GM23338 (cell line): ENCODE results near the gene DNAH17. TPM values are rescaled to one million over a fixed set of nuclear protein-coding genes. Genes with fewer than 3 reads are reported as not detected.
A peak's percentile ranks its signal among the peaks of the same experiment; 100 is the strongest.

Experiments
- ATAC-seq: fragments of 200-7000 bp; cut with Tn5 transposase; 3 replicates; pipeline ENCODE4 v1.9.1; 2020
- DNase-seq: peaks from one replicate; pipeline ENCODE4 v3.0.0-alpha.2; 2015; ENCODE audit warnings: low spot score
- H2AFZ ChIP-seq: fragments of 200-600 bp; sonication (generic); 2 replicates; pipeline ENCODE4 v1.8.0; 2016; ENCODE audit warnings: antibody characterized with exemption, mild to moderate bottlenecking, moderate library complexity
- H3F3A ChIP-seq: fragments of 200-600 bp; sonication (generic); replicated peaks from 2 replicates; pipeline ENCODE4 v1.8.0; 2017; ENCODE audit warnings: antibody characterized with exemption, mixed run types, low read depth
- H3K27ac ChIP-seq: fragments of 200-600 bp; sonication (generic); 2 replicates; pipeline ENCODE4 v1.6.1; 2016; ENCODE audit warnings: low read depth
- H3K27me3 ChIP-seq: fragments of 200-600 bp; sonication (generic); 2 replicates; pipeline ENCODE4 v1.8.0; 2016; ENCODE audit warnings: mild to moderate bottlenecking, mixed run types, moderate library complexity; ENCODE audit not compliant: insufficient read depth
- H3K36me3 ChIP-seq: fragments of 200-600 bp; sonication (generic); 2 replicates; pipeline ENCODE4 v1.8.0; 2016; ENCODE audit warnings: mild to moderate bottlenecking; ENCODE audit not compliant: insufficient read depth
- H3K4me1 ChIP-seq: fragments of 200-600 bp; sonication (generic); 2 replicates; pipeline ENCODE4 v1.8.0; 2016; ENCODE audit warnings: mild to moderate bottlenecking, moderate library complexity; ENCODE audit not compliant: insufficient read depth
- H3K4me2 ChIP-seq: fragments of 200-600 bp; sonication (generic); 2 replicates; pipeline ENCODE4 v1.7.1; 2017; ENCODE audit warnings: mixed run types
- H3K4me3 ChIP-seq: fragments of 200-600 bp; sonication (generic); 2 replicates; pipeline ENCODE4 v1.6.1; 2016; ENCODE audit warnings: mixed run types
- H3K79me2 ChIP-seq: fragments of 200-600 bp; sonication (generic); replicated peaks from 2 replicates; pipeline ENCODE4 v1.8.0; 2017; ENCODE audit warnings: mild to moderate bottlenecking; ENCODE audit not compliant: insufficient read depth
- H3K9me2 ChIP-seq: fragments of 200-600 bp; sonication (generic); 2 replicates; pipeline ENCODE4 v1.8.0; 2017; ENCODE audit not compliant: insufficient read depth
- H4K20me1 ChIP-seq: fragments of 200-600 bp; sonication (generic); replicated peaks from 2 replicates; pipeline ENCODE4 v1.8.0; 2017; ENCODE audit warnings: mild to moderate bottlenecking; ENCODE audit not compliant: insufficient read depth
- H3K27ac Mint-ChIP-seq: 2 replicates; pipeline ENCODE4 v1.8.0; 2020; ENCODE audit warnings: inconsistent platforms, mild to moderate bottlenecking, moderate library complexity, mixed read lengths
- H3K27me3 Mint-ChIP-seq: 3 replicates; pipeline ENCODE4 v1.8.0; 2022; ENCODE audit warnings: low read depth, mild to moderate bottlenecking, moderate library complexity, mixed read lengths, inconsistent platforms; ENCODE audit not compliant: insufficient read depth, poor library complexity
- H3K36me3 Mint-ChIP-seq: 3 replicates; pipeline ENCODE4 v1.8.0; 2021; ENCODE audit warnings: low read depth, mild to moderate bottlenecking, inconsistent platforms, moderate library complexity, mixed read lengths
- H3K4me1 Mint-ChIP-seq: 3 replicates; pipeline ENCODE4 v1.8.0; 2020; ENCODE audit warnings: mild to moderate bottlenecking, inconsistent platforms, mixed read lengths
- H3K4me3 Mint-ChIP-seq: 3 replicates; pipeline ENCODE4 v1.8.0; 2021; ENCODE audit warnings: moderate library complexity, mild to moderate bottlenecking, inconsistent platforms, mixed read lengths
- H3K9me3 Mint-ChIP-seq: 3 replicates; pipeline ENCODE4 v1.8.0; 2020; ENCODE audit warnings: moderate library complexity, mild to moderate bottlenecking, inconsistent platforms, mixed read lengths
- CREB1 ChIP-seq: fragments of 250-450 bp; sonication (Bioruptor Pico); IDR thresholded peaks from 2 replicates; pipeline ENCODE4 v1.5.0; 2020; ENCODE audit warnings: low read depth, mild to moderate bottlenecking, moderate library complexity
- CTCF ChIP-seq, 2 experiments: fragments of 200-600 bp in 1 of 2; sonication (generic) in 1 of 2; conservative IDR thresholded peaks; 2 replicates each; pipeline versions ENCODE4 v1.5.1 to v1.6.1; 2016 to 2017; ENCODE audit warnings: antibody characterized with exemption in 2 of 2, low read depth in 2 of 2, mild to moderate bottlenecking in 2 of 2, moderate library complexity in 1 of 2
- ETS1 ChIP-seq: IDR thresholded peaks from 2 replicates; pipeline ENCODE4 v1.6.1; 2016; ENCODE audit warnings: antibody characterized with exemption
- JUNB ChIP-seq: IDR thresholded peaks from one replicate; pipeline ENCODE4 v1.6.1; 2016; ENCODE audit warnings: antibody characterized with exemption; ENCODE audit not compliant: unreplicated experiment
- NANOG ChIP-seq: IDR thresholded peaks from 2 replicates; pipeline ENCODE4 v1.6.1; 2016; ENCODE audit warnings: antibody characterized with exemption, borderline replicate concordance
- STAT1 ChIP-seq: IDR thresholded peaks from one replicate; pipeline ENCODE4 v1.6.1; 2016; ENCODE audit warnings: antibody characterized with exemption; ENCODE audit not compliant: unreplicated experiment
- ZNF331 ChIP-seq: fragments of 250-450 bp; sonication (Bioruptor Pico); IDR thresholded peaks from 2 replicates; pipeline ENCODE4 v1.5.0; 2020; ENCODE audit warnings: low read depth, mild to moderate bottlenecking, moderate library complexity
- ZNF462 ChIP-seq: fragments of 250-450 bp; sonication (Bioruptor Pico); IDR thresholded peaks from 2 replicates; pipeline ENCODE4 v1.5.0; 2020; ENCODE audit warnings: mild to moderate bottlenecking, moderate library complexity
- polyA plus RNA-seq: library from polyadenylated mRNA; unstranded; fragments of >200 nt; fragmentation: Nextera tagmentation; extraction: Ambion mirVana; gene quantifications from 2 replicates; pipeline ENCODE4 v1.2.1, GENCODE V29; 2016
- total RNA-seq: library from RNA; depleted of rRNA; stranded (reverse); fragments of >200 nt; shearing (Covaris generic); gene quantifications from 2 replicates; pipeline ENCODE4 v1.2.3, GENCODE V29; 2014

DNAH17 gene
- total and polyA plus RNA-seq, 2 experiments from 2014 or later: 0.59 to 2.0 TPM

- Mint-ChIP-seq H3K27ac (no peak overlapping the region), H3K4me1 (no peaks in the 10 kb centered on the region; the same call in 2 of the 3 replicates), H3K36me3 (no peaks in the 10 kb centered on the region), H3K9me3 (no peaks in the 10 kb centered on the region), H3K27me3 (peaks cover 7% of the 10 kb centered on the region), H3K4me3 (no peak overlapping the region)
- Histone ChIP-seq H3K4me1 (no peaks in the 10 kb centered on the region), H3K4me3 (no peak overlapping the region), H3K4me2 (no peak overlapping the region), H4K20me1 (no peaks in the 10 kb centered on the region), H3K36me3 (no peaks in the 10 kb centered on the region), H3K27me3 (no peaks in the 10 kb centered on the region), H2AFZ (no peak overlapping the region), H3F3A (no peaks in the 10 kb centered on the region), H3K9me2 (no peaks in the 10 kb centered on the region), H3K79me2 (no peaks in the 10 kb centered on the region), H3K27ac (no peak overlapping the region)
- TF ChIP-seq ZNF331: no peak
- ATAC-seq: no peak
- DNase-seq: no peak
Observed at GRCh38 chr17:78539781-78540180, 37.4 kb downstream of the DNAH17 start.

- Mint-ChIP-seq H3K4me1 (no peaks in the 10 kb centered on the region), H3K4me3 (no peak overlapping the region), H3K36me3 (no peaks in the 10 kb centered on the region), H3K27me3 (peaks cover 7% of the 10 kb centered on the region), H3K9me3 (no peaks in the 10 kb centered on the region), H3K27ac (no peak overlapping the region)
- peak; percentile 71 for ATAC-seq
- TF ChIP-seq JUNB (no peak), CTCF (conservative IDR thresholded peaks at IDR 0.05; ENCODE audit: low read depth in 2 of 2) (no peak), ZNF331 (no peak), NANOG (no peak), CREB1 (CRISPR knock-in tag) (no peak), ETS1 (no peak), STAT1 (no peak), ZNF462 (CRISPR knock-in tag) (no peak)
- Histone ChIP-seq H3K27me3 (no peaks in the 10 kb centered on the region), H3K4me3 (no peak overlapping the region), H3K4me2 (no peak overlapping the region), H3K4me1 (no peaks in the 10 kb centered on the region), H4K20me1 (no peaks in the 10 kb centered on the region), H3F3A (no peaks in the 10 kb centered on the region), H3K9me2 (no peaks in the 10 kb centered on the region), H3K36me3 (no peaks in the 10 kb centered on the region), H2AFZ (no peak overlapping the region), H3K27ac (no peak overlapping the region), H3K79me2 (no peaks in the 10 kb centered on the region)
- no peak for DNase-seq
Observed at GRCh38 chr17:78538033-78538776, 39.0 kb downstream of the DNAH17 start.
